ENCODE results near the gene IRGQ.
"Not testable (repeated sequence)": the region's sequence is repeated elsewhere in the genome, so short reads cannot be mapped to it uniquely, and the experiment has no call there.

IRGQ gene

DNA sequence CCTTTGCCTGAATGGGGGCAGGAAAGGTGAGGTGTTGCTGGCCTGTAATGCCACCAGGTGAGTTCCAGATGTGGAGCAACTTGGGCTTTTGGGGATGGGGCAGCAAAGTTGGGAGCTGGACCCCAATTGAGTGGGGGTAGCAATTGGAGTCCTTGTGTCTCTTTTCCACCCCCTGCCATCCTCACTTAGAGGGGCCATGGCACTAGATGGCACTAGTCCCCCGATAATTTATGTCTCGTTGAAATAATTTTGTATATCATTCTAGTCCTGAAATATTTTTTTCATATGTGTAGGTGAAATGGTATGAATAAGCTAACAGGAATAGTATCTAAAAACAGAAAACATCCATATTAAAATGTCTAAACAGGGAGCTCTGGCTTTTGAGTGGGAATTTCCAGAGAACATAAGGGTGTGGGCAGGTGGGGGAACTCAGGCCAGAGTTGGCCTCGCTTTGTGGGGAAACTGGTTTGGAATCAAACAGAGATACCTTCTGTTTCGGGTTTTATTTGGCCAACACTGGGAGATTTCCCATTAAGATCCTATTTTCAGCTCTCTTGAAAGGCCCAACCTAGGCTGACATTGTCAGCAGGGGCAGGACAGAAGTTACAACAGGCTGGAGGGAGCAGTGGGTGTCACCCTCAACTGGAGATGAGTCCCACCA, 3.8 kb upstream of the IRGQ start:
- DNase-seq (ENCODE audit: low read depth in 2 of 3, low spot score in 2 of 3), result no peak

- DNase-seq (ENCODE audit: low read depth in 2 of 3, low spot score in 2 of 3), result no peak
Observed at GRCh38 chr19:43598445-43599240, 2.7 kb upstream of the IRGQ start.

GRCh38 chr19:43597876-43598275, 1.9 kb upstream of the IRGQ start:
- DNase-seq (ENCODE audit: low read depth in 2 of 3, low spot score in 2 of 3), result no peak

DNA sequence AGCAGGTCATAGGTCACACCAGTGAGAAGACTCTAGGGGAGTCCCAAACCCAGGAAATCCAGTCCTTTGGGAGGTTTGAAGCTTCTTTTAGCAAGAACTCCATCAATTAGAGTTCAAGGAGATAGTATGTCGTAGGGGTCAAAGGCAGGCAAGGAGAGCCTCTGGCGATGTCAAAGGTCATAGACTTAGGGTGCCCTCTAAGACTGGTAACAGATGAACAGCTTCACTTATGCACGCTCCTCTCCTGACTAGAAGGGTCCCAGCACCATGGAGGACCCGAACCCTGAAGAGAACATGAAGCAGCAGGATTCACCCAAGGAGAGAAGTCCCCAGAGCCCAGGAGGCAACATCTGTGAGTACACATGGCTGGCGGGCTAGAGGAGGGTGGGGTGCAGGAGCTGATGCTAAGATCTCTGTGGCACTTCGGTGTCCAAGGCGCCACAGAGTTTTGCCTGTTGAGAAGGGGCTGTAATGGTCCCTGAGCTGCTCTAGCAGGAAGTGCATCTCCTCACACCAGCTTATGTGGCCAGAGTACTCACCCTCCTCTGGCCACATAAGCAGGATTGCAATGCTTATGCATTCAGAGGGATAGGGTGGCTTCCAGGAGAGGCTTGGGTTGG, 1.0 kb upstream of the IRGQ start:
- no peak for DNase-seq (ENCODE audit: low read depth in 2 of 3, low spot score in 2 of 3)

- DNase-seq (ENCODE audit: low read depth in 2 of 3, low spot score in 2 of 3), result no peak
Observed at GRCh38 chr19:43595605-43595998, 332 bp downstream of the IRGQ start.

DNA sequence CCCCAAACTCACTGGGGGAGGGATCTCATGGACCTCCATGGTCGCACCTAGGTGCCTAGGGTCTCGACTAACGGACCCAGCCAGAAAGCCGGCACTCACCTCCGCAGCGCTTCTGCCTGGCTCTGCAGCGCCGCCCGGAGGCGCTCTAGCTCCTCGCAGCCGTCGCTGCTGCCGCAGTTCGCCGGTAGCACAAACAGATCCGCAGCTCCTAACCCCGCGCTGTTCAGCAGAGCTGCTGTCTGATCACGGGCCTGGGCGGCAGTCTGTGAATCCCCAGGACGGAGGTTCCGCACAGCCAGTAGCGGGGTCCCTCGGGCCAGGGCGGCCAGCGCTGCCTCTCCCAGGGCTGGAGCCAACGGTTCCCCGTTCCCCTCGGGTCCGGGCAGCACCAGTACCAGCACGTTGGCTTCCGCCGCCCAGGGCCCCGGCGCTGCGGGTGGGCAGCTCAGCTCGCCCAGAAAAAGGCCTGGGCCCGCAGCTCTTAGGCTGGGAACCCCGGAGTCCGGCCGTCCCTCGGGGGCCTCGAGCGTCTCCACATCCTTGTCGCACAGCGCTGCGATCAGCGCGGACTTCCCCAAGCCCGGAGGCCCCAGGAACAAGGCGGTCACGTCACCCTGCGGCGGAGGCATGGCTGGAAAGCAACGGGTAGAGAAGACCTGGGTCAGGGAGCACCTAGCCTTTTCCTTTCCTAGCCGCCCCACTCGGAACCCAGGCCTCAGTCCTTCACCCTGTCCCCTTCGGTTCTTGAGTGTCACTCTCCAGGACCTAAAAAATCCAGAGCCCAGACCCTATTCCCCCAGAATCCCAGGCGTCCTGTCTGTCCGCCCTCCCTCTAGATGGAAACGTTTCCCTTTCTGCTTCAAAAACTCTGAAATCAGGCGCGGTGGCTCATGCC, 977 bp downstream of the IRGQ start:
- DNase-seq (ENCODE audit: low read depth in 2 of 3, low spot score in 2 of 3), result peak; percentile 39 to 56 (median 54)

GRCh38 chr19:43594081-43594697, 1.7 kb downstream of the IRGQ start:
- DNase-seq (ENCODE audit: low read depth in 2 of 3, low spot score in 2 of 3), result no peak

DNA sequence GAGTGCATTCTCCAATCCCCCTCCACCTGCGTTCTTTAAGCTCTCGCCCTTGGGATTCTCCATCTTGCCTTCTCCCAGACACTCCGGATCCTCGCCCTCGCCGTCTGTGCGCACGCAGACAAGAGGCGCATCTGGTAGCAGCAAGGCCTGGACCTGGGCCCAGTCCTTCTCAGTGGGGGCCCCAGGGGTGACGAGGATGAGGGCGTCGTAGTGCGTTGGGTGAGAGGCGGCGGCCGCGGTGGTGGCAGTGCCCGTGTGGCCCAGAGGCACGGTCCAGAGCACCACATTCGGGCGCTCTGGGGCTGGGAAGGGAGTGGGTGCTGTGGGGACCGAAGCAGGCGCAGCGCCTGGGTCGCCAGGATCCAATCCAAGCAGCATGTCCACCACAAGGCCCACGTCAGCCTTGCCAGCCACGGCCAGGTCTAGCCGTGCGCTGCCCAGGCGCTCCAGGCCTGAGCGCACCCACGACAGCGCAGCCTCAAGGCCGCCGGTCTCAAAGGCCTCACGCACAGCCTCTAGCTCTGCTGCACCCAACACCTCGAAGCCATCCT, 3.1 kb downstream of the IRGQ start:
- DNase-seq (ENCODE audit: low read depth in 2 of 3, low spot score in 2 of 3), result no peak

DNA sequence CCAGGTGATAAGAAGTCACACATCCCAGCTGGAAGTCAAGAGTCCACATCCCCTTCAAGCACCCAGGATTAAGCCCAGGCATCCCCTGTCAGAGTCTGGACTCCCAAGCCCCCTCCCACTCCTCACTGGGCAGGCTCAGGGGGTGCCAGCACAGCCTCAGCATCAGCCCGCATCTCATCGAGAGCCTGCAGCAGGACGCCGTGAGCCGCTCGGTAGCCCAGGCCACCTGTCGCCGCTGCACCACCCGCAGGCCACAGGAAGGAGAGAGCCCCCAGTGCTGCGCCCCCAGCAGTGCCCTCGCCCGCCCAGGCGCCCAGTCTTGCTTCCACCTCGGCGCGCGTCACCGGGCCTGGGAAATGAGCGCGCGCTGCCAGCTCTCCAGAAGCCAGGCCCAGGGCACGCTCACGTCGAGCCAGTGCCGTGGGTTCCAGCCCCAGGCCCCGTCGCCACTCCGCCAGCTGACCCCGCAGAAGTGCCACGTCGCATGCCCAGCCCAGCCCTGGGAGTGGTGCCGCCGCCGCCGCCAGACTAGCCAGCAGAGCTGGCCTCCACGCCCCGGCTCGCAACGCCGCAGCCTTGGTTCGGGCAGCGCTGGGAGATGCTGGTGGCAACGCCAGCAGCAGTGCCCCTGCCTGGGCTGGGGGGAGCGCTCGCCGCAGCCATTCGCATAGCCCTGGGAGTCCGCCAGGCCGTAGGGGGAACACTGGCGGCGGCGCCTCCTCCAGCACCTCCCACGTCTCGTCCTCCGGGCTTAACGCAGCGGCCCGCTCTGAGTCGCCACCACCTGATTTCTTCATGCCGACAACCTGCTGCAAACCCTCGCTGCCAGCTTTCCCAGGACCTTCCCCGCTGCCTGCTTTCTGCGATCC, 3.8 kb downstream of the IRGQ start:
- no peak for DNase-seq (ENCODE audit: low read depth in 2 of 3, low spot score in 2 of 3)

- no peak for DNase-seq (ENCODE audit: low read depth in 2 of 3, low spot score in 2 of 3)
Observed at GRCh38 chr19:43589678-43590077, 6.3 kb downstream of the IRGQ start.

- no peak for DNase-seq (ENCODE audit: low read depth in 2 of 3, low spot score in 2 of 3)
Observed at GRCh38 chr19:43589277-43589676, 6.7 kb downstream of the IRGQ start.

- DNase-seq (ENCODE audit: low read depth in 2 of 3, low spot score in 2 of 3), result not testable (repeated sequence)
Observed at GRCh38 chr19:43587029-43587428, 8.9 kb downstream of the IRGQ start.

DNA sequence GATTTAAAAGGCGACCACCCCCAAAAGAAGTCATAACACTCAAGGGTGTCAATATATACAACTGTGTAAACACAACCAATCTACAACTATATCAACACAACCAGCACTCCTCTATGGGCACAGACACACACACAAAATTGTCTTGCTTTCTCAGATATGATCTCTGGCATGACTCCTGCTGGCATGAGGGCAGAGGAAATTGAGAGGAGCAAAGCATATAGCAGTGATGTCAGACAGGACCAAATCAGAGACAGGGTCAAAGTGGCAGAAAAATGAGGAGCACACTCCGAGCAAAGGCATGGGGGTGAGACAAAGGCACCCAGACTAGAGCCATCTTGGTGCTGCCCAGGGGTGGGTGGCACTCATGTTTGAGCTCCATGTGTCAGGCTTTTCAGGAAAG, 9.6 kb downstream of the IRGQ start:
- DNase-seq (ENCODE audit: low read depth in 2 of 3, low spot score in 2 of 3), result no peak

GRCh38 chr19:43584484-43584883, 11.4 kb downstream of the IRGQ start:
- DNase-seq (ENCODE audit: low read depth in 2 of 3, low spot score in 2 of 3), result no peak

DNA sequence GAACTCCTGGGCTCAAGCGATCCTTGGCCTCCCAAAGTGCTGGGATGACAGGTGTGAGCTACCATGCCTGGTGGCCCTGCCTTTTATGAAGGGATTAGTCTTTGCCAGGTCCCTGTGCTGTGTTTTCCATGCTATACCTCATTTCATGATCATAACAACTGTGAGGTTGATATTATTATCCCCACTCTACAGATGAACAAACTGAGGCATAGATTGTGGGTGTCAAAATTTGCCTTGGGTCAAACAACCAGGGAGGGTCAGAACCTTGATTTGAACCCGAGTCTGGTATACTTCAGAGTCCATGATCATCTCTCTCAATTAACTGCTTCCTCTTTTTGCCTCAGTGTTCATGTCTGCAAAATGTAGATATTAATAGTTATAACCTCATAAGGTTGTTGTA, 13.4 kb downstream of the IRGQ start:
- DNase-seq (ENCODE audit: low read depth in 2 of 3, low spot score in 2 of 3), result no peak

GRCh38 chr19:43581467-43581866, 14.5 kb downstream of the IRGQ start:
- DNase-seq (ENCODE audit: low read depth in 2 of 3, low spot score in 2 of 3), result no peak

- DNase-seq (ENCODE audit: low read depth in 2 of 3, low spot score in 2 of 3), result no peak
Observed at GRCh38 chr19:43578787-43579186, 17.1 kb downstream of the IRGQ start.

DNA sequence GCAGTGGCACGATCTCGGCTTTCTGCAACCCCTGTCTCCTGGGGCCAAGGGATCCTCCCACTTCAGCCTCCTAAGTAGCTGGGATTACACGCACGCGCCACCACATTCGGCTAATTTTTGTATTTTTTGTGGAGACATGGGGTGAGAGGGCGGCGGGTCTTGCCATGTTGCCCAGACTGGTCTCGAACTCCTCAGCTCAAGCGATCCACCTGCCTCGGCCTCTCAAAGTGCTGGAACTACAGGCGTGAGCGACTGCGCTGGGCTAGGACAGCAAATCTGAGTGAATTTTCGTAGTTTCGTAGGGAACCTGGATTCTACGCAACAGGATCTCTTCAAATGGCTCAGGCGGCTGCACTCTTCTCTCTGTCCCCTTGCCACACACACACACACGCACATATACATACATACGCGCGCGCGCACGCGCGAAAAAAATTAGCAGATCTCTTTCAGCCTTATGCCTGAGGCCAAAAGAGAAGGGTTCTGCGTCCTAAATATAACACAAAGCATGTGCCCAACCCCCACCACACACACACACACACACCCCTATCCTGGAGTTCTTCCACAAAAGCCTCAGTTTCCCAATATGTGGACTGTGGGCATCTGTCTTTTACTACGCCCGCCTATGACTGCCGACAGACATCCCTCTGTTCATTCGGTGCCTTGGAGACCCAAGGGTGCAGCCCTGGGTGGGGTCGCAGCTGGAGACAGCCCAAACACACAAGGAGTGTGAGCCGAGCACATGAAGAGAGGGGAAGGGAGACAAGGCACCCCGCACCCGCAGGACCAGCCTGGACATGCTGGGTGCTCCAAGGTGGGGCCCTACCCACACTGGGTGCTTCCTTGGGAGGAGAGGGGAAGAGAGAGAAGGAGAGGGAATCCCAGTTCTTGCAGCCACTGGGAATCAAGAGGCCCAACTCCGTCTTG, 19.7 kb downstream of the IRGQ start:
- DNase-seq (ENCODE audit: low read depth in 2 of 3, low spot score in 2 of 3), result no peak

All from activated CD8-positive, alpha-beta memory T cell treated with anti-CD3 and anti-CD28 coated beads for 48 hours (primary cell).